Adrenal gland (tissue), 12 donors: ENCODE results near the gene AKAP11. TPM values are rescaled to one million over a fixed set of nuclear protein-coding genes. Genes with fewer than 3 reads are reported as not detected.

Source experiments
- DNase-seq, 7 donors: peaks; one replicate each; pipeline ENCODE4 v3.0.0-alpha.2; 2019 to 2020
- H3K27ac ChIP-seq, 5 donors: fragments of 200-600 bp; sonication (generic) in 4 of 5; 1 replicate in 3 of 5; 2 replicates in 2 of 5; pipeline versions ENCODE4 v1.5.1 to v1.8.0; 2016 to 2020; ENCODE audit warnings: mild to moderate bottlenecking in 1 of 5
- H3K27me3 ChIP-seq: fragments of 200-600 bp; 2 replicates; pipeline ENCODE4 v1.8.0; 2021
- H3K36me3 ChIP-seq, 2 donors: fragments of 200-600 bp; replicated peaks in 1 of 2; 1 replicate in 1 of 2; 2 replicates in 1 of 2; pipeline versions ENCODE4 v1.5.1 to v1.8.0; 2018 to 2022
- H3K4me1 ChIP-seq, 2 donors: fragments of 200-600 bp; replicated peaks in 1 of 2; 1 replicate in 1 of 2; 2 replicates in 1 of 2; pipeline versions ENCODE4 v1.5.1 to v1.8.0; 2018 to 2021
- H3K4me3 ChIP-seq, 4 donors: fragments of 200-600 bp; sonication (generic) in 3 of 4; one replicate each; pipeline ENCODE4 v1.5.1; 2016 to 2018
- H3K9me3 ChIP-seq, 3 donors: fragments of 200-600 bp; sonication (generic) in 1 of 3; replicated peaks in 1 of 3; 1 replicate in 2 of 3; 2 replicates in 1 of 3; pipeline versions ENCODE4 v1.5.1 to v1.8.0; 2016 to 2021
- CTCF ChIP-seq, 6 experiments: fragments of 450-650 bp in 4 of 6; fragments of 200-600 bp in 2 of 6; sonication (generic) in 1 of 6; IDR thresholded peaks; 1 replicate in 5 of 6; 2 replicates in 1 of 6; pipeline versions ENCODE4 v1.5.1 to v1.8.0; 2016 to 2021; ENCODE audit warnings: antibody characterized with exemption in 6 of 6, mild to moderate bottlenecking in 2 of 6, moderate library complexity in 1 of 6
- POLR2A ChIP-seq, 2 donors: fragments of 450-650 bp; IDR thresholded peaks; one replicate each; pipeline ENCODE4 v1.6.1; 2017; ENCODE audit warnings: antibody characterized with exemption in 2 of 2, mild to moderate bottlenecking in 2 of 2, moderate library complexity in 1 of 2
- WGBS, 4 donors: extraction: QIAGEN DNeasy Blood & Tissue Kit in 2 of 4; methylation state at CpG; one replicate each; pipeline versions ENCODE4 v1.1.5 to v1.1.7; 2013 to 2017; 5-methylcytosine and 5-hydroxymethylcytosine counted together
- intact Hi-C, 2 donors: fragments of 100-400 bp; cut with DNase I; formaldehyde crosslinking; loops; one replicate each; pipeline versions ENCODE4 v1.14.1 to v1.15.0; 2022 to 2023
- polyA plus RNA-seq, 3 donors: library from polyadenylated mRNA; stranded (reverse); fragments of 200-250 nt in 2 of 3; fragments of 350-450 nt in 1 of 3; fragmentation: Illumina TruSeq in 1 of 3; extraction: RNeasy Lipid Tissue Mini Kit (QIAGEN cat#74804) in 1 of 3; gene quantifications; one replicate each; pipeline ENCODE4 v1.2.3, GENCODE V29; 2013 to 2014
- total RNA-seq, 9 donors: library from RNA; depleted of rRNA in 4 of 9; stranded (reverse); fragments of >200 nt in 4 of 9; fragments of 120-200 nt in 1 of 9; fragmentation: NEBNext Ultra II Directional in 1 of 9; extraction: Animal tissue kit (Norgen Biotek cat#: 25700) in 1 of 9; gene quantifications; one replicate each; pipeline versions ENCODE4 v1.1.0 to v1.2.4, GENCODE V29; 2013 to 2023
- donor health status: healthy with polysubstance abuse.
- donor health status: Bipolar disorder and iron deficiency.
- donor health status: DM: yes; HTN: yes; CAD: no.
- donor health status: DM: no; HTN: no; CAD: no.
- donor health status: DM: no; HTN: no; CAD: no.
- donor health status: DM: yes; HTN: yes; CAD: no.

AKAP11 gene
- total and polyA plus RNA-seq, 12 donors: 5.0 to 42.2 (median 31.1) TPM

- DNase-seq: no peak
- H3K9me3 ChIP-seq: no peaks in the 10 kb centered on the region
- H3K4me3 ChIP-seq: no peak overlapping the region
- H3K4me1 ChIP-seq: no peaks in the 10 kb centered on the region
- TF ChIP-seq CTCF (IDR thresholded peaks at IDR 0.05) (no peak), POLR2A (IDR thresholded peaks at IDR 0.05) (no peak)
- no peaks in the 10 kb centered on the region for H3K27me3 ChIP-seq
- WGBS, 4 donors: 75 to 94% (median 87%) methylated on average over 3 of the region's 3 CpGs
- no peaks in the 10 kb centered on the region for H3K36me3 ChIP-seq
- intact Hi-C loops: no loop called here
- no peak overlapping the region for H3K27ac ChIP-seq
Measured at GRCh38 chr13:42229287-42229686, 42.7 kb upstream of the AKAP11 start.

GRCh38 chr13:42232671-42233070 is 39.3 kb upstream of the AKAP11 start:
- Histone ChIP-seq H3K9me3 (peaks cover 0 to 4% (median 0%) of the 10 kb centered on the region in 3 donors), H3K27me3 (no peaks in the 10 kb centered on the region), H3K4me1 (no peaks in the 10 kb centered on the region), H3K27ac (no peak overlapping the region), H3K36me3 (no peaks in the 10 kb centered on the region), H3K4me3 (no peak overlapping the region)
- 89 to 94% (median 93%) methylated on average over 4 of the region's 4 CpGs for WGBS, 4 donors
- no peak for DNase-seq
- TF ChIP-seq POLR2A (IDR thresholded peaks at IDR 0.05) (no peak), CTCF (IDR thresholded peaks at IDR 0.05) (no peak)
- intact Hi-C loops: no loop called here

GRCh38 chr13:42233726-42234125 is 38.2 kb upstream of the AKAP11 start:
- Histone ChIP-seq H3K9me3 (peaks cover 0 to 4% (median 0%) of the 10 kb centered on the region in 3 donors), H3K27me3 (no peaks in the 10 kb centered on the region), H3K4me1 (no peaks in the 10 kb centered on the region), H3K4me3 (no peak overlapping the region), H3K27ac (no peak overlapping the region), H3K36me3 (no peaks in the 10 kb centered on the region)
- WGBS, 4 donors: 63 to 80% (median 72%) methylated on average over 1 of the region's 1 CpG
- no peak for TF ChIP-seq CTCF (IDR thresholded peaks at IDR 0.05)
- TF ChIP-seq POLR2A (IDR thresholded peaks at IDR 0.05): no peak
- no peak for DNase-seq
- intact Hi-C loops: no loop called here

- WGBS, 4 donors: 89 to 97% (median 97%) methylated on average over 1 of the region's 1 CpG
- Histone ChIP-seq H3K36me3 (no peaks in the 10 kb centered on the region), H3K27ac (no peak overlapping the region), H3K27me3 (no peaks in the 10 kb centered on the region), H3K4me1 (no peaks in the 10 kb centered on the region), H3K4me3 (no peak overlapping the region), H3K9me3 (peaks cover 0 to 4% (median 0%) of the 10 kb centered on the region in 3 donors)
- intact Hi-C loops: no loop called here
- no peak for DNase-seq
- TF ChIP-seq CTCF (IDR thresholded peaks at IDR 0.05) (no peak), POLR2A (IDR thresholded peaks at IDR 0.05) (no peak)
Measured at GRCh38 chr13:42239161-42239560, 32.8 kb upstream of the AKAP11 start.
